Activated naive CD8-positive, alpha-beta T cell (primary cell): ENCODE data around the gene THY1.

Experiments used
- H3K27ac Mint-ChIP-seq: one replicate; pipeline ENCODE4 v1.8.0; 2021; ENCODE audit warnings: mixed read lengths
- H3K27me3 Mint-ChIP-seq: one replicate; pipeline ENCODE4 v1.8.0; 2021; ENCODE audit warnings: mixed read lengths
- H3K36me3 Mint-ChIP-seq: one replicate; pipeline ENCODE4 v1.8.0; 2021; ENCODE audit warnings: mixed read lengths
- H3K4me1 Mint-ChIP-seq: one replicate; pipeline ENCODE4 v1.8.0; 2021; ENCODE audit warnings: low read depth, mixed read lengths
- H3K4me3 Mint-ChIP-seq: one replicate; pipeline ENCODE4 v1.8.0; 2021; ENCODE audit warnings: mild to moderate bottlenecking, mixed read lengths
- H3K9me3 Mint-ChIP-seq: one replicate; pipeline ENCODE4 v1.8.0; 2021; ENCODE audit warnings: low read depth, mixed read lengths

The THY1 gene

DNA sequence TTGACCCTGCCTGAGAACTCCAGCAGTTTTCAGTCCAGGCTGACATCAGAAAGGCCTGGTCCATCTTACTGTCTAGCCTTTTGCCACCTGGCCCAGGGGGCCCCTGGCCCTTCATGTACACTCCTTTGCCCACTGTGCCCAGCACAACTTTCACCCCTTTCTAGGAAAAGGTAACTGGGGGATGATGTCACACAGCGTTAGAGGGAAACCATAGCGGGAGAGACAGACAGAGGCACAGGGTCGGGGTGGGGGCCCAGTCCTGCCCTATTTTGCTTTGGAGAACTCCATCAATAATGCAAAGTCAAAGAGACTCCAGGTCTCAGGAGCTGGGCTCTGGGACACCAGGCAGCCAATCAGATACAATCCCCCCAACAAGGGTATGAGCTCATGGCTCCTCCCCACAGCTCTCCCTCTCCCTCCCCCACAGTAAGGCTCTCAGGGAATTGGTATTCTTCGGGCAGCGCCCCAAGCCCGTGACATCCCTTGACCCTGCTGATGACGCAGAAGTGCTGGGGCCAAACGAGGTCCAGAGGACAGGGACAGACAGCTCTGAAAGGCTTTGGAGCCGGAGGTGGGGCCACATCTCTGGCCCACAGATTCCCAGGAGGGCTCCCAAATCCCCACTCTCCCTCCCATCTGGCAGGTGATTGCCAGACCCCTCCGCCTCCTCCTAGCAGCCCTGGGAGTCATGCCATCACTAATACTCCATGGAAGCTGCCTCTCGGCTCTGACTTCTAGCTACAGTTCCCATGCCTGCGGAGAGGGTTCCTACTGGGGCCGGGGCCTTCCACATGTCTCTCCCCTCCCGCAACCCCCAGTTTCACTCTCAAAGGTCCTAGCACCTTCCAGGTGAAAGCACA, 47.4 kb downstream of the THY1 start:
- Mint-ChIP-seq H3K27ac (no peak overlapping the region), H3K4me1 (peaks cover 10% of the 10 kb centered on the region)

DNA sequence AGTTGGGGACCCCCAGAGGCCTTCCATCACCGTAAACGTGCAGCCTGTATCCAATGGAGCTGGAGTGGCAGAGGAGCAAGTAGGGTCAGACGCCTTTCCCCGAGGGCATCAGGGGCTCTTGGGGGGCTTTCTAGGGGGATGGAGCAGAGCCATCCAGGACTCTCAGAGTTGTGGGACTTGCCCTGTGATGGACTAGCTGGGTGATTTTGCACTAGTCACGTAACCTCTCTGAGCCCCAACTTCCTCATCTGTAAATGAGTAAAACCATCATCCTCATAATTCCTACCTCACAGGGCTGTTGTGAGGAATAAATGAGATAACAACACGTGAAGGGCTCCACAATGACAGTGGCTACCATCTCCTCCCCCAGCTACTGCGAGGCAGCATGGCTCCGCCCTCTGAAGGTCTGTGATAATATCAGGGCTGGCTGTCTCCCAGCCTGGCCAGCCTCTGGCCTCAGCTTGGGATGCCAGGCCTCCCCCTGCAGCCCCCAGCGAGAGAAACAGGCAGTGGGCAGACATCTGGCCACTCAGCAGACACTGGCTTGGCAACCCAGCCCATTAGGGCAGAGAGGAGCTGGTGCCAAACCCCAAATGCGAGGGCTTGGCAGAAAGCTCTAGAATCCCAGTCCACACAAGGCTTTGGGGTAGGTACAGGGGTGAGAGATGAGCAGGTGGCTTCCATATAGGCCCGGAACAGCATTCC, 48.2 kb downstream of the THY1 start:
- H3K4me1 Mint-ChIP-seq, result peaks cover 10% of the 10 kb centered on the region
- H3K27ac Mint-ChIP-seq, result no peak overlapping the region
- no peaks in the 10 kb centered on the region for H3K36me3 Mint-ChIP-seq
- peaks cover 2% of the 10 kb centered on the region for H3K27me3 Mint-ChIP-seq
- no peaks in the 10 kb centered on the region for H3K9me3 Mint-ChIP-seq
- H3K4me3 Mint-ChIP-seq, result no peak overlapping the region

More for the DNA sequence above, 47.4 kb downstream of the THY1 start:
- H3K9me3 Mint-ChIP-seq, result no peaks in the 10 kb centered on the region
- peaks cover 2% of the 10 kb centered on the region for H3K27me3 Mint-ChIP-seq
- no peak overlapping the region for H3K4me3 Mint-ChIP-seq
- no peaks in the 10 kb centered on the region for H3K36me3 Mint-ChIP-seq

DNA sequence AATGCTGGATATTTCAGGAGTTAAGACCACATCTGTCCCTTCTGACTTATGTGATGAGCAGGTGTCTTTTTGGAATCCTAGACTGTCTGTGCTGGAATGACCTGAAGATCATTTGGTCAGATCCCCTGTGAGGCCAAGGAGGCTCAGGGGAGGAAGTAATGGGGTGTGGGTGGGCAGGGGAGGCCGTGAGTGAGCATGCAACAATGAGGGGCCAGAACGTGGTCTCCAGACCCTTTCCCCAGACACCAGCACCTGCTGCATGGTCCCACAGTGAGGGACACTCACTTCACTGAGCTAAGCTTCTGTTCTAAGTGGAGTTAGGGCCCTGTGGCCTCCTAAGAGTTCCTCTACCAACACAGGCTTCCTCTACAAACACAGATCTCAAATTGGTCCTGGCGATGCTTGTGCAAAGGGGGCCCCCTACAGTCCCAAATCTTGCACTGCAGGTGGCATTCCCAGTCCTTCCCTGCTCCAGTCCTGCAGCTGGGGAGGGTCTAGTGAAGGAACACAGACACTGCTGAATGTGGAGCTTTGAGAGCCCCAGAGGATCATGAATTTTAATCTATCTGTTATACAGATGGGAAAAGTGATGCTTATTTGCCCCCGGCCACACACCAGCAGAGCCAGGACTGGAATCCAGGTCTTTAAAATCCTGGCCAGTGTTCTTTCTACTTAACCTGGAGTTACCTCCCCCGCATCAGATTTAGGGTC, 48.9 kb downstream of the THY1 start:
- Mint-ChIP-seq H3K36me3 (no peaks in the 10 kb centered on the region), H3K27ac (no peak overlapping the region), H3K9me3 (no peaks in the 10 kb centered on the region), H3K27me3 (peaks cover 2% of the 10 kb centered on the region), H3K4me1 (peaks cover 10% of the 10 kb centered on the region), H3K4me3 (no peak overlapping the region)

DNA sequence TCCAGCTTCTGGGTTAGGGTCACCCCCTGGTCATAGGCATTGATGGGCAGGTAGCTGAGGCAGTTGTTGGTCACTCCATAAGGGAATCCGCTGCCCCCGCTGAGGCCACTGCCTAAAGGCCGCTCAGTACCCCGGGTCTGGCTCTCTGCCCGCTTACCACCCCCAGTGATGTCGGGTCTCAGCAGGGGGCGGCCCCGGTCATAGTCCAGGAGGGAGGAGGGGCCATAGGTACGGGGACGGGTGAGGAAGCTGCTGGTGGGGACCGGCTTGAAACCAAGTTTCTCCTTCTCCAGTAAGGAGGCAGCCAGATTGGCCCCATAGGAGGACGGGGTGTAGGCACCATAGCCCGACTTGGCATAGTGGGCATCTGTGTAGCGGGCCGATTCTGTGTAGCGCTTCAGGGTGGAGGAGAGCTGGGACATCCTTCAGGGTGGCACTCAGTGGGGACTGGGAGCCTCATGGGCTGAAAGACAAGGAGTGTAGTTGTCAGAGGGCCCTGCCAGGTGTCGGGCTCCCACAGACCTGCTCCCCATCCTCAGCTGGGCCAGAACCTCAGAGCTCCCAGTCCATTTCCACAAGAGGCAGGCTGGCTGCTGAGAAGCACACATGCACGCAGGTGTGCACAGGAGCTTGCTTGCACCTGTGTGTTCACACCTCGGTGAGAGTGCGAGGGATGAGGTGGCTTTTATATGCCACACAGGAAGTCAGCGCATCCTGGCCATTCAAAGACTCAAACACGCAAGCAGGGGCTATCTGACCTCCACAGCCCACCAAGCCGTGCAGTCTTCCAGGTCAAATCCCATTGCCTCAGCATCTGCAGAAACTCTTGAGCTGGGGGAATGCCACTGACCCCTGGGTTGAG, 49.7 kb downstream of the THY1 start:
- H3K4me3 Mint-ChIP-seq, result no peak overlapping the region
- peaks cover 4% of the 10 kb centered on the region for H3K27me3 Mint-ChIP-seq
- H3K36me3 Mint-ChIP-seq, result no peaks in the 10 kb centered on the region

DNA sequence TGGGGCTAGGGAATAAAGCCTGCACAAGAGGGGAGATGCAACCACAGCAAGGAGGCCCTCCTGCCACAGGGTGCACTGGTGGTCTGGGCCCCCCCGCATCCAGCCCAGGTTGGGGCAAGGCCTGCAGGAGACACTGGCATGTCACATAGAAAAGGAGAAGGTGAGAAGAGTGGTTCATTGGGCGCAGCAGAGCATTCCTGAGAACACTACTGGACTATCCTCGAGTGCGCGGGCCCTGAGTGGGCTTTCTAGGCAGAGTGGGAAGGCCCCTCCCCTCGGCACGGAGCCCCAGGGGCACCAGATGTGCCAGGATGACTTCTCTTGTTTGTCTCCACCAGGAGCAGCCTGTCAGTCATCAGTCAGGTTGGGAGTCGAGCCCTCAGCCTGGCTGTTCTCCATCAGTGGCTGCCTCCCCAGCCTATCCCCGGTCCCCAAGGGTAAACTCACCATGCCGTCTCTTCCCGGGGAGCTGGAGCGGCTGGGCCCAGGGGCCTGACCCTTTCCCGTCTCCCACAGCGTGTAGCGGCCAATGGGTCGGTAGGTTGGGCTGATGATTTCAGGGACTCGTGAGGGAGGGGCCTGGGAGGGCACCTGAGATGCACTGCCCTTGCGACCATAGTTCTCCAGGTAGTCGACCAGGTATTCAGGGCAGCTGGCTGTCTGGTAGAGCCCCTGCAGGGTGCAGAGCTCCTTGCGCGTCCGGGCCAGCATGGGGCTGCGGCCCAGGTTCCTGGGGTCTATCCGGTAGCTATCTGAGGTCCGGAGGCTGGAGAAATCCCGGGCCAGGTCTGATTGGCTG, 50.5 kb downstream of the THY1 start:
- H3K9me3 Mint-ChIP-seq, result no peaks in the 10 kb centered on the region
- H3K4me1 Mint-ChIP-seq, result peaks cover 10% of the 10 kb centered on the region
- H3K36me3 Mint-ChIP-seq, result no peaks in the 10 kb centered on the region
- H3K4me3 Mint-ChIP-seq, result no peak overlapping the region
- peaks cover 4% of the 10 kb centered on the region for H3K27me3 Mint-ChIP-seq
- H3K27ac Mint-ChIP-seq, result no peak overlapping the region

More for the DNA sequence above, 49.7 kb downstream of the THY1 start:
- Mint-ChIP-seq H3K27ac (no peak overlapping the region), H3K4me1 (peaks cover 10% of the 10 kb centered on the region), H3K9me3 (no peaks in the 10 kb centered on the region)

DNA sequence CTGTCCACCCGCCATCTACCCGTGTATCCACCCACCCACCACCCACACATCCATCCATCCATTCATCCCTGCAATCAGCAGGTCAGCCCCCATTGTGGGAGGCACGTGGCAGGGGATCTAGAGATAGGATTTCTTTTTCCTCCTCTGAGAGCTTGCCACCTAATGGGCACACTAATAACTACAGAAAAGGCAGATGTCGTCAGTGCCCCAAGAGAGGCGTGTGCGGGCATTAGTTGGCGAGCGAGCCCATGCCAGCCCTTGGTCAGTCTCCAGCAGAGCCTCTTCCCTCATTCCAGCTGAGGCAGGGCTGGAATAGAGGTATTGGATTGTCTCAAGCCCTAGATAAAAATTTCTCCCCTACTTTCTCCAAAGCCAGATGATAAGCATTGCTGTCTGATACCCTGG, 51.2 kb downstream of the THY1 start:
- H3K4me3 Mint-ChIP-seq, result no peak overlapping the region
- peaks cover 10% of the 10 kb centered on the region for H3K4me1 Mint-ChIP-seq
- no peak overlapping the region for H3K27ac Mint-ChIP-seq
- no peaks in the 10 kb centered on the region for H3K9me3 Mint-ChIP-seq
- H3K36me3 Mint-ChIP-seq, result no peaks in the 10 kb centered on the region
- H3K27me3 Mint-ChIP-seq, result peaks cover 10% of the 10 kb centered on the region

DNA sequence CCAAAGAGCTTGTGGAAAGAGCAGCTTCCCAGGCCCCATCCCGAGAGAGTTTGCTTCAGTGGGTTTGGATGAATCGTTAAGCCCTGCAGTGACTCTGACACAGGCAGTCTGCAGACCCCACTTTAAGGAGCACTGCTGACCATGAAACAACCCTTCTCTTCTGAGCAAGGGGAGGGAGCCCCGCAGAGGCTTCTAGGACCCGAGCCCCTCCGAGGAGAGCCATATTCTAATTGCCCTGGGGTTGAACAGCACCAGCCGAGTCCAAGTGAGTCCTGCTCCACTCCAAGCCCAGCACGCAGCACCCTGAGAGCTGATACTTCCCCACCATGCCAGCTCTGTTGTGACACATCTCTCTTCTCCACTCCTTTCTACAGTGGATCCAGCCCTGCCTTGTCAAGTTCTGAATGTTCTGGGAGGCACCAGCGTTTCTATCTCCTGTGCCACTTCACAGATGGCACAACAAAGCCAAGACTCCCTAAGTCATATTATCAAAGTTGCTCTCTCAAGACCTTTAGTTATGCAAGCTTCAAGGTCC, 51.8 kb downstream of the THY1 start:
- H3K4me3 Mint-ChIP-seq, result no peak overlapping the region
- H3K4me1 Mint-ChIP-seq, result peaks cover 10% of the 10 kb centered on the region
- H3K27me3 Mint-ChIP-seq, result peaks cover 16% of the 10 kb centered on the region
- H3K9me3 Mint-ChIP-seq, result no peaks in the 10 kb centered on the region
- H3K36me3 Mint-ChIP-seq, result no peaks in the 10 kb centered on the region
- H3K27ac Mint-ChIP-seq, result no peak overlapping the region

DNA sequence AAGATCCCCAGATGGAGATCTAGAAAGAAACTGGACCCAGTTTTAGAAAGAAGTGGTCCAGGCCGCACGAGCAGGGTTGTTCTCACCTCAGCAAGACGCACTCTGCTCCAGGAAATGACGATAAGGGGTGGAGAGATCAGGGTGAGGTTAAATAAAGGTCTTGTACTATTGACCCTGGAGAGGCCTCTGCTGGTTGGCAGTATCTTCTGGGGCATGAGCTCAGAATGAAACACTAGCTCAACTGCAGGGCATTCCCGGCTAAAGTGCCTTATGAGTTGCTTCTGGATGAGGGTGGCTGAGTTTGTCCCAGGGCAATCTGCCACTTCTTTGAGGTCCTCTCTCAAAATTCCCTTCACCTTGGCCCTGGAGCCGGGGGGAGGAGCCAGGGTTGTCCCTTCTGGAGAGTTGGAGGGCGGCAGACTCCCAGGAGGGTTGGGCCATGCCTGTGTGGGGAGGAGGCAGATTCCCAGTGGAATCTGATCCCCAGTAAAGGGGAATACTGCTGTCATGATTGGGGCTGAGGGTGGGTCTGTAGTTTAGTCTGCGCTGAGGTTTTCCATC, 52.4 kb downstream of the THY1 start:
- peaks cover 10% of the 10 kb centered on the region for H3K4me1 Mint-ChIP-seq

DNA sequence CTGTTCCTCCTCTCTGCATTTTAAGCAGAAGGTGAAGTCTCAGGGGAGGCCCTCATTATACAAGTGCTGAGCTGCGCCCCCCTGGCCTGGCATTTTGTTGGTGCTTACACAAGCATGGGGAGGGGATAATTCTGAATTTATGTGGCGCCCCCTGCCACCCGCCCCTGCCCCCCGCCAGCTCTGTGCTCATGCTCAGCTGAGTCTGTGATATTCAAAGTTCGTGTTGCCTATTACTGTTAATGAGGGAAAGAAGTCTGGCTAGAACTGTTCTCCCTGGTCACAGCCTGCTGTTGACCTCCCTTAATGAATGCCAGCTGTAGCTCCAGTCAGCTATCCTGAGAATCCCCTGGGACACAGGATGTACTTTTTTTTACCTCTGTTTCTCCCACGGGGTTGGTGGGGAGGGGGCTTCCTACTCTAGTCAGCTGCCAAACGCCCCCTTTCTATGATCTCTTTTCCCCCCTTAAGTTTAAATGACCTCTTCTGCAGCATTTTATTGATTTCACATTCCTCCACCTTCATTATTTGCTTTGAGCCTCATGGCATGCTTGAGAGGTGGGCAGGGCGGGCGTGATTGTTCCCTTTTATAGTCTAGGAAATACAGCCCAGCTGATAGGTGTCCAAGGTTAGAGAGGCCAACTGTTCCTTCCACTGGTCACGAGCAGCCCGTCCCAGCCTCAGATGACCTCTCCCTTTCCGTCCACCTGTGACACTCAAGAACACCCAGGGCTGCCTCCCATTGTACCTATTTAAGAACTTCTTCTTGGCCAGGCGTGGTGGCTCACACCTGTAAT, 53.6 kb downstream of the THY1 start:
- Mint-ChIP-seq H3K27ac (no peak overlapping the region), H3K4me3 (no peak overlapping the region), H3K36me3 (no peaks in the 10 kb centered on the region), H3K4me1 (peaks cover 14% of the 10 kb centered on the region), H3K9me3 (no peaks in the 10 kb centered on the region), H3K27me3 (peaks cover 25% of the 10 kb centered on the region)

More for the DNA sequence above, 52.4 kb downstream of the THY1 start:
- Mint-ChIP-seq H3K4me3 (no peak overlapping the region), H3K9me3 (no peaks in the 10 kb centered on the region), H3K36me3 (no peaks in the 10 kb centered on the region), H3K27me3 (peaks cover 17% of the 10 kb centered on the region), H3K27ac (no peak overlapping the region)

DNA sequence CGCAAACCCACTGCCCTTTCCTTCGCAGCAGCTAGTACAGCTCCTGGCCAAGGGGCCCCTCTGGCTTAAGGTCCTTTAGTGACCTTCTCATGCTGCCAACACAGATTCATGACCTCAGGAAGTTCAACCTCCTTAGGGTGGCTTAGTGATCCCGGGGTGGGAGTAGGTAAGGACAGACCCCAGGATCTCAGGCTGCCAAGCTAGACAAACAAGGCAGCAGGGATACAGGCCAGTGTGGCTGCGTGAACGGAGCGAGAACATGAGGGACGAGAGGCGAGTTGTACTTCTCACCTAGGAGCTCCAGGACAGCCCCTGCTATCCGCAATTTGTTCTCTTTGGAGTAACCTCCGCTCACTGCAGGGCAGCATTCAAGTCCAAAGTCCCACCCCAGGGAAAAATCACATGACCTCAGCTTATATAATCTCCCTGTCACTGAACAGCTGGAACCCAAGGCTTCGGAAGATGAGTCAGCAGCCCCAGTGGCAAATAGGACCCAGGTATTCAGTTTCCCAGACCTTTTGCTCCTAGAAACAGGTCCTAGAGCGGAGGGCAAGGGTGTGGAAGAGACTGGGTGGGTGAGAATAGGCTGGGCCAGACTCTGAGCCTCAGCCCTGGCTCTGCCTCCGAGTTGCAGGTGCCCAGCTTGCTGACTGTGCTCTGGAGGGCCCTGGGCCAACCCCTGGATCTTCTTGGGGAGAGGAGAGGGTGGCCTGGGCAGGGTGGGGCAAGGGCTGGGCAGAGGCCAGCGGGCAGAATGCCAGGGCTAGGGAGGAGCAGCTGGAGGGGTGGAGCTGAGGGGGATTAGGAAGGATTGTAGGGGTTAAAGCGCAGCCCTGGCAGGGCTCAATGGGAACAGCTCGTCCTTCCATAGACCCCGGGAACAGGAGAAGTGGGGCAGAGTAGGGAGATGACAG, 54.6 kb downstream of the THY1 start:
- no peak overlapping the region for H3K4me3 Mint-ChIP-seq
- peaks cover 25% of the 10 kb centered on the region for H3K27me3 Mint-ChIP-seq
- H3K4me1 Mint-ChIP-seq, result peaks cover 6% of the 10 kb centered on the region
- H3K36me3 Mint-ChIP-seq, result no peaks in the 10 kb centered on the region
- H3K9me3 Mint-ChIP-seq, result no peaks in the 10 kb centered on the region
- no peak overlapping the region for H3K27ac Mint-ChIP-seq

DNA sequence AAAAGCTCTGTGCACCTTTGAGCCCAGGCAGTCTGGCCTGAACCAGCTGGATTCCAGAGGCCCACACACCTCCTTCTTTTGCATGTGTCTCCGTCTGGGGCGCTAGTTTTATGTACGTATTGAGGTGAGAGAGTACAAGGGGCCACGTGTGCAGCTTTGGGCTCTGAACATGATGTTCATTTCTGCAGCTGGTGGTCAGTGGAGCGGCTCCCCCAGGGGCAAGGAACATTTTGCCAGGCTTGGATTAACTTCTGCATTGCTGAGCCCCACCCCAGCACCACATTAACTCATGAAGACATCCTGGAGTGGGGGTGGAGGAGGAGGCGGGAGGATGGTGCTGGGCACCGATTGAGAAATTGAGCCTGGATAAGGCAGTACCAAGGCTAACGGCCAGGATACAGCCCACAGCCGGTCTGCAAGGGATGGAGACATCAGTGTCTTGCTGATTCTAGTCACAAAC, 55.3 kb downstream of the THY1 start:
- Mint-ChIP-seq H3K4me1 (peaks cover 6% of the 10 kb centered on the region), H3K36me3 (no peaks in the 10 kb centered on the region), H3K27me3 (peaks cover 26% of the 10 kb centered on the region), H3K4me3 (no peak overlapping the region), H3K27ac (no peak overlapping the region), H3K9me3 (no peaks in the 10 kb centered on the region)
